ES-I3 (cell line): ENCODE measurements around the gene RALGAPA1.
"Not testable (repeated sequence)": the region's sequence is repeated elsewhere in the genome, so short reads cannot be mapped to it uniquely, and the experiment has no call there.

Experiments
- H3K36me3 ChIP-seq: 2 replicates; pipeline ENCODE4 v1.6.1; 2013; ENCODE audit warnings: mild to moderate bottlenecking, low read length, control low read depth, moderate library complexity; ENCODE audit not compliant: insufficient read depth
- H3K4me1 ChIP-seq: 2 replicates; pipeline ENCODE4 v1.6.1; 2013; ENCODE audit warnings: mild to moderate bottlenecking, control low read depth, low read length; ENCODE audit not compliant: insufficient read depth
- H3K9ac ChIP-seq: 2 replicates; pipeline ENCODE4 v1.6.1; 2013; ENCODE audit warnings: low read depth, mild to moderate bottlenecking, low read length, moderate library complexity
- H3K9me3 ChIP-seq: 2 replicates; pipeline ENCODE4 v1.6.1; 2013; ENCODE audit warnings: mild to moderate bottlenecking, low read length, moderate library complexity; ENCODE audit not compliant: control insufficient read depth, insufficient read depth

RALGAPA1 gene

GRCh38 chr14:35827678-35828472, 18.8 kb upstream of the RALGAPA1 start:
- Histone ChIP-seq H3K9me3 (no peaks in the 10 kb centered on the region), H3K4me1 (no peaks in the 10 kb centered on the region), H3K9ac (peak overlapping the region; percentile 81; the same call in 1 of the 2 replicates)

GRCh38 chr14:35826952-35827416, 17.9 kb upstream of the RALGAPA1 start:
- Histone ChIP-seq H3K36me3 (no peaks in the 10 kb centered on the region), H3K4me1 (no peaks in the 10 kb centered on the region), H3K9ac (peak overlapping the region; percentile 81), H3K9me3 (no peaks in the 10 kb centered on the region)

More at GRCh38 chr14:35827678-35828472, 18.8 kb upstream of the RALGAPA1 start:
- no peaks in the 10 kb centered on the region for H3K36me3 ChIP-seq

GRCh38 chr14:35826218-35826951, 17.3 kb upstream of the RALGAPA1 start, which contains the start of gene BRMS1L:
BRMS1L (plus strand) TSS chr14:35826338; CDS start chr14:35826517, 179 bp downstream.
- peak within 1 kb of the TSS; percentile 81 for H3K9ac ChIP-seq
- H3K36me3 ChIP-seq = no peaks in the 10 kb centered on the region
- H3K4me1 ChIP-seq = no peaks in the 10 kb centered on the region
- no peaks in the 10 kb centered on the region for H3K9me3 ChIP-seq

GRCh38 chr14:35825968-35826217, 16.8 kb upstream of the RALGAPA1 start:
- Histone ChIP-seq H3K4me1 (no peaks in the 10 kb centered on the region), H3K9ac (peak overlapping the region; percentile 71), H3K9me3 (no peaks in the 10 kb centered on the region), H3K36me3 (no peaks in the 10 kb centered on the region)

- not testable (repeated sequence) for H3K4me1 ChIP-seq, H3K9me3 ChIP-seq, H3K9ac ChIP-seq, H3K36me3 ChIP-seq
Observed at GRCh38 chr14:35824446-35825165, 15.5 kb upstream of the RALGAPA1 start.

- no peak overlapping the region for H3K9ac ChIP-seq
- H3K36me3 ChIP-seq = no peaks in the 10 kb centered on the region
- H3K4me1 ChIP-seq = no peaks in the 10 kb centered on the region
- H3K9me3 ChIP-seq = no peaks in the 10 kb centered on the region
Observed at GRCh38 chr14:35822501-35822900, 13.4 kb upstream of the RALGAPA1 start.

GRCh38 chr14:35821564-35822411, 12.7 kb upstream of the RALGAPA1 start:
- H3K4me1 ChIP-seq = no peaks in the 10 kb centered on the region
- no peaks in the 10 kb centered on the region for H3K9me3 ChIP-seq
- no peaks in the 10 kb centered on the region for H3K36me3 ChIP-seq
- no peak overlapping the region for H3K9ac ChIP-seq

- Histone ChIP-seq H3K9me3 (no peaks in the 10 kb centered on the region), H3K9ac (no peak overlapping the region), H3K36me3 (no peaks in the 10 kb centered on the region), H3K4me1 (no peaks in the 10 kb centered on the region)
Observed at GRCh38 chr14:35819591-35820540, 10.8 kb upstream of the RALGAPA1 start.

GRCh38 chr14:35818346-35819115, 9.4 kb upstream of the RALGAPA1 start:
- Histone ChIP-seq H3K9ac (no peak overlapping the region), H3K4me1 (no peaks in the 10 kb centered on the region), H3K9me3 (no peaks in the 10 kb centered on the region), H3K36me3 (no peaks in the 10 kb centered on the region)

- Histone ChIP-seq H3K36me3 (no peaks in the 10 kb centered on the region), H3K9ac (no peak overlapping the region), H3K9me3 (no peaks in the 10 kb centered on the region), H3K4me1 (no peaks in the 10 kb centered on the region)
Observed at GRCh38 chr14:35814371-35815005, 5.4 kb upstream of the RALGAPA1 start.

GRCh38 chr14:35810963-35811362, 1.9 kb upstream of the RALGAPA1 start:
- Histone ChIP-seq H3K4me1 (0 out of 2 replicates have a peak, but pooled peaks cover 3% of the 10 kb centered on the region), H3K9me3 (no peaks in the 10 kb centered on the region), H3K9ac (no peak overlapping the region), H3K36me3 (no peaks in the 10 kb centered on the region)

GRCh38 chr14:35809597-35809996, 502 bp upstream of the RALGAPA1 start:
- H3K9ac ChIP-seq = no peak overlapping the region
- H3K9me3 ChIP-seq = no peaks in the 10 kb centered on the region
- H3K4me1 ChIP-seq = 0 out of 2 replicates have a peak, but pooled peaks cover 3% of the 10 kb centered on the region
- H3K36me3 ChIP-seq = no peaks in the 10 kb centered on the region
